A549 (cell line): Measurements from ENCODE around the gene CEP112.

ENCODE experiments used
- BHLHE40 ChIP-seq: IDR thresholded peaks from 2 replicates; pipeline ENCODE4 v1.6.1; 2012; ENCODE audit warnings: low read depth, low read length, inconsistent platforms
- CBX2 ChIP-seq: fragments of 200-600 bp; sonication (generic); IDR thresholded peaks from 2 replicates; pipeline ENCODE4 v1.6.1; 2016; ENCODE audit warnings: low read depth, mild to moderate bottlenecking, borderline replicate concordance
- CHD2 ChIP-seq: fragments of 150-350 bp; IDR thresholded peaks from 2 replicates; pipeline ENCODE4 v1.6.1; 2014; ENCODE audit warnings: low read length; ENCODE audit not compliant: partially characterized antibody
- CTCF ChIP-seq: fragments of >200 bp; sonication (Bioruptor Twin); formaldehyde crosslinking; IDR thresholded peaks from 3 replicates; pipeline ENCODE4 v1.5.1; 2016
- HMGXB4 ChIP-seq: fragments of 250-450 bp; sonication (Bioruptor Pico); IDR thresholded peaks from 2 replicates; pipeline ENCODE4 v1.5.0; 2021; ENCODE audit warnings: mild to moderate bottlenecking, moderate library complexity, borderline replicate concordance
- MAFK ChIP-seq: fragments of 450-650 bp; IDR thresholded peaks from 2 replicates; pipeline ENCODE4 v1.6.1; 2014; ENCODE audit not compliant: partially characterized antibody
- PHF8 ChIP-seq: fragments of 200-600 bp; sonication (generic); IDR thresholded peaks from 2 replicates; pipeline ENCODE4 v1.6.1; 2016; ENCODE audit warnings: low read depth, mild to moderate bottlenecking, antibody characterized with exemption, moderate library complexity, borderline replicate concordance
- POLR2A ChIP-seq: IDR thresholded peaks from 2 replicates; pipeline ENCODE4 v1.6.1; 2012; ENCODE audit warnings: mild to moderate bottlenecking, low read length
- RAD21 ChIP-seq, 2 experiments: fragments of >200 bp in 1 of 2; sonication (Bioruptor Twin) in 1 of 2; formaldehyde crosslinking in 1 of 2; IDR thresholded peaks in 1 of 2; conservative IDR thresholded peaks in 1 of 2; 2 replicates in 1 of 2; 3 replicates in 1 of 2; pipeline ENCODE4 v1.6.1; 2012 to 2018; ENCODE audit warnings: inconsistent platforms in 1 of 2
- RFX5 ChIP-seq: fragments of 450-650 bp; IDR thresholded peaks from 2 replicates; pipeline ENCODE4 v1.7.1; 2014; ENCODE audit warnings: antibody characterized with exemption, mild to moderate bottlenecking, moderate library complexity
- TF ChIP-seq, protein P1 (sequence below): fragments of 200-600 bp; sonication (generic); IDR thresholded peaks from 2 replicates; pipeline ENCODE4 v1.6.1; 2016; ENCODE audit warnings: antibody characterized with exemption, mild to moderate bottlenecking, moderate library complexity
- TF ChIP-seq, protein P2 (sequence below): IDR thresholded peaks from 2 replicates; pipeline ENCODE4 v1.6.1; 2012

DNA sequence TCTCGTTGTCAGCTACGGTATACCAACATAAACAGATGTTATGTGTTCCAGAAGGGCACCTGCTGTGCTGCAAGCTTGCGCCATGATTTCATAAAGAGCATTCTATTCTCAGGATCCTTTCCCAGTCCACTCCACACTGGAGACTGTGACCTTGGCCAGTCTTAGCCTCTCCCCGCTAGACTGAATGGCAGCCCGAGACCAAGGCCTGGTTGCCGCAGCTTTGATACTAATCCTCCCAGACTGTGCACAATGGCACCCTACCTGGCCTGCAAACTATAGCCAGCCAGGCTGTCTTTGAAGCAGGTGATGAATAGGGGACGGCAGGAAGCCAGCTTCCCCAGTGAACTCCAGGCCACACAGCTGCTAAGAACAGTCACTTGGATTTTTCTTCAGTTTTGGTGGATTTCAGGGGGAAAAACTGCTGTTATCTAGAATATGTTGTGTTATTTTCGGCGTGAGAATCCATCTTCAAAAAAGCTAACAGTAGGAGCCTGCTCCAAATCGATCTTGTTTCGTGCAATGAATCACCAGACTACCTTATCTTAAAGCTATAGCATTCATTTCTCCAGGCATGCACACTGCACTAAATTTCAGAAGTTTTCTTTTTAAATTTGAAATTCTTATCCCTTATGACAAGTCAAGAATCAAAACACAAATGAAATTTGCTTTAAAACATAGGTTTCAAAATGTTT is 289.0 kb downstream of the CEP112 start:
- TF ChIP-seq, protein P1, sequence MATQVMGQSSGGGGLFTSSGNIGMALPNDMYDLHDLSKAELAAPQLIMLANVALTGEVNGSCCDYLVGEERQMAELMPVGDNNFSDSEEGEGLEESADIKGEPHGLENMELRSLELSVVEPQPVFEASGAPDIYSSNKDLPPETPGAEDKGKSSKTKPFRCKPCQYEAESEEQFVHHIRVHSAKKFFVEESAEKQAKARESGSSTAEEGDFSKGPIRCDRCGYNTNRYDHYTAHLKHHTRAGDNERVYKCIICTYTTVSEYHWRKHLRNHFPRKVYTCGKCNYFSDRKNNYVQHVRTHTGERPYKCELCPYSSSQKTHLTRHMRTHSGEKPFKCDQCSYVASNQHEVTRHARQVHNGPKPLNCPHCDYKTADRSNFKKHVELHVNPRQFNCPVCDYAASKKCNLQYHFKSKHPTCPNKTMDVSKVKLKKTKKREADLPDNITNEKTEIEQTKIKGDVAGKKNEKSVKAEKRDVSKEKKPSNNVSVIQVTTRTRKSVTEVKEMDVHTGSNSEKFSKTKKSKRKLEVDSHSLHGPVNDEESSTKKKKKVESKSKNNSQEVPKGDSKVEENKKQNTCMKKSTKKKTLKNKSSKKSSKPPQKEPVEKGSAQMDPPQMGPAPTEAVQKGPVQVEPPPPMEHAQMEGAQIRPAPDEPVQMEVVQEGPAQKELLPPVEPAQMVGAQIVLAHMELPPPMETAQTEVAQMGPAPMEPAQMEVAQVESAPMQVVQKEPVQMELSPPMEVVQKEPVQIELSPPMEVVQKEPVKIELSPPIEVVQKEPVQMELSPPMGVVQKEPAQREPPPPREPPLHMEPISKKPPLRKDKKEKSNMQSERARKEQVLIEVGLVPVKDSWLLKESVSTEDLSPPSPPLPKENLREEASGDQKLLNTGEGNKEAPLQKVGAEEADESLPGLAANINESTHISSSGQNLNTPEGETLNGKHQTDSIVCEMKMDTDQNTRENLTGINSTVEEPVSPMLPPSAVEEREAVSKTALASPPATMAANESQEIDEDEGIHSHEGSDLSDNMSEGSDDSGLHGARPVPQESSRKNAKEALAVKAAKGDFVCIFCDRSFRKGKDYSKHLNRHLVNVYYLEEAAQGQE, result no peak
- TF ChIP-seq CTCF (no peak), BHLHE40 (no peak), CBX2 (no peak), POLR2A (no peak), MAFK (no peak), HMGXB4 (CRISPR knock-in tag) (no peak), RAD21 (conservative IDR thresholded peaks at IDR 0.05 in 1 of 2, IDR thresholded peaks at IDR 0.05 in 1 of 2) (no peak), CHD2 (no peak), PHF8 (no peak), RFX5 (no peak)
- TF ChIP-seq, protein P2, sequence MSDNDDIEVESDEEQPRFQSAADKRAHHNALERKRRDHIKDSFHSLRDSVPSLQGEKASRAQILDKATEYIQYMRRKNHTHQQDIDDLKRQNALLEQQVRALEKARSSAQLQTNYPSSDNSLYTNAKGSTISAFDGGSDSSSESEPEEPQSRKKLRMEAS, result no peak
